GM12878 (cell line): ENCODE data around the gene SOX14. TPM values are rescaled to one million over a fixed set of nuclear protein-coding genes. Genes with fewer than 3 reads are reported as not detected.
A peak's percentile ranks its signal among the peaks of the same experiment; 100 is the strongest.

Source experiments
- ATAC-seq: fragments of 200-7000 bp; cut with Tn5 transposase; 3 replicates; pipeline ENCODE4 v1.9.1; 2020; ENCODE audit warnings: mild to moderate bottlenecking, moderate library complexity
- BruUV-seq: library from RNA; stranded (reverse); fragments of 400-500 nt; replicated peaks from 2 replicates; lab custom pipeline; 2021; lab: Mats Ljungman, UMichigan
- CTCF ChIA-PET: fragments of 300-600 bp; sonication (Branson Sonifier 250); formaldehyde crosslinking; extraction: SDS; loops from one replicate; lab custom pipeline; 2021; ENCODE audit warnings: inconsistent platforms; lab: Yijun Ruan, JAX
- POLR2A ChIA-PET: fragments of 350-600 bp; formaldehyde crosslinking; extraction: SDS; loops from one replicate; lab custom pipeline; 2021; ENCODE audit warnings: inconsistent platforms; lab: Charles Lee
- RAD21 ChIA-PET: fragments of 300-600 bp; sonication (Branson Sonifier 250); formaldehyde crosslinking; loops from one replicate; lab custom pipeline; 2023; ENCODE audit warnings: antibody characterized with exemption; ENCODE audit not compliant: unreplicated experiment; lab: Charles Lee
- SMC1A ChIA-PET: fragments of 300-600 bp; sonication (Branson Sonifier 250); formaldehyde crosslinking; loops from one replicate; lab custom pipeline; 2023; ENCODE audit not compliant: unreplicated experiment, uncharacterized antibody; lab: Charles Lee
- DNase-seq: peaks from one replicate; pipeline ENCODE4 v3.0.0-alpha.2; 2011; ENCODE audit warnings: low read depth, low spot score
- FAIRE-seq: peaks from 3 replicates; lab custom pipeline; 2011; peaks lifted over from hg19 to GRCh38; lab: Jason Lieb, UNC
- H2AFZ ChIP-seq: 2 replicates; pipeline ENCODE4 v1.6.0; 2011; ENCODE audit warnings: low read depth, low read length, control low read depth; ENCODE audit not compliant: control insufficient read depth
- H3K27ac ChIP-seq: 2 replicates; pipeline ENCODE4 v1.5.1; 2011; ENCODE audit warnings: control low read depth; ENCODE audit not compliant: control insufficient read depth, insufficient read depth
- H3K27me3 ChIP-seq, 2 experiments: replicated peaks in 1 of 2; 2 replicates each; pipeline versions ENCODE4 v1.6.0 to v1.6.1; 2011; ENCODE audit warnings: low read length in 1 of 2; ENCODE audit not compliant: control insufficient read depth in 2 of 2, insufficient read depth in 2 of 2
- H3K36me3 ChIP-seq, 2 experiments: 2 replicates each; pipeline ENCODE4 v1.5.1; 2011; ENCODE audit warnings: low read length in 1 of 2; ENCODE audit not compliant: control insufficient read depth in 2 of 2, insufficient read depth in 2 of 2
- H3K4me1 ChIP-seq: 2 replicates; pipeline ENCODE4 v1.6.1; 2011; ENCODE audit warnings: mild to moderate bottlenecking, low read length, moderate library complexity, mixed read lengths; ENCODE audit not compliant: control insufficient read depth, insufficient read depth
- H3K4me2 ChIP-seq: 2 replicates; pipeline ENCODE4 v1.6.0; 2011; ENCODE audit warnings: control low read depth; ENCODE audit not compliant: control insufficient read depth, insufficient read depth
- H3K4me3 ChIP-seq: fragments of 200-600 bp; sonication (generic); 2 replicates; pipeline ENCODE4 v1.5.1; 2016
- H3K79me2 ChIP-seq: 2 replicates; pipeline ENCODE4 v1.6.0; 2011; ENCODE audit warnings: low read length; ENCODE audit not compliant: control insufficient read depth, insufficient read depth
- H3K9ac ChIP-seq: 2 replicates; pipeline ENCODE4 v1.8.0; 2011; ENCODE audit warnings: low read length, control low read depth, mixed read lengths; ENCODE audit not compliant: control insufficient read depth, insufficient read depth
- H3K9me3 ChIP-seq: replicated peaks from 3 replicates; pipeline ENCODE4 v1.5.1; 2011; ENCODE audit warnings: mild to moderate bottlenecking, low read length; ENCODE audit not compliant: control insufficient read depth, insufficient read depth
- H4K20me1 ChIP-seq: 2 replicates; pipeline ENCODE4 v1.6.0; 2011; ENCODE audit not compliant: control insufficient read depth, insufficient read depth
- ASH2L ChIP-seq: fragments of 300-600, 200-600 bp; sonication (generic); IDR thresholded peaks from 2 replicates; pipeline ENCODE4 v1.6.1; 2017; ENCODE audit warnings: low read depth, mild to moderate bottlenecking, borderline replicate concordance
- EZH2 ChIP-seq: IDR thresholded peaks from 2 replicates; pipeline ENCODE4 v1.6.1; 2012; ENCODE audit warnings: low read depth, mild to moderate bottlenecking, control low read depth, inconsistent platforms, low read length, borderline replicate concordance; ENCODE audit not compliant: control insufficient read depth
- HDGF ChIP-seq: fragments of 450-650 bp; IDR thresholded peaks from 2 replicates; pipeline ENCODE4 v1.6.1; 2016; ENCODE audit warnings: antibody characterized with exemption
- NR2F1 ChIP-seq: fragments of 450-650 bp; conservative IDR thresholded peaks from 2 replicates; pipeline ENCODE4 v1.6.1; 2017; ENCODE audit warnings: mild to moderate bottlenecking
- STAT3 ChIP-seq: IDR thresholded peaks from 2 replicates; pipeline ENCODE4 v1.6.1; 2011; ENCODE audit warnings: low read depth, low read length, improper control_type of control experiment
- SUZ12 ChIP-seq: fragments of 200-600 bp; sonication (generic); IDR thresholded peaks from one replicate; pipeline ENCODE4 v1.6.1; 2018; ENCODE audit warnings: antibody characterized with exemption, mild to moderate bottlenecking; ENCODE audit not compliant: unreplicated experiment
- ZZZ3 ChIP-seq: IDR thresholded peaks from 2 replicates; pipeline ENCODE4 v1.6.1; 2011; ENCODE audit warnings: low read depth; ENCODE audit not compliant: control insufficient read depth, insufficient read length
- WGBS: methylation state at CpG from one replicate; pipeline ENCODE4 v1.1.6; 2016; ENCODE audit warnings: low lambda C conversion rate; ENCODE audit not compliant: insufficient replicate concordance, insufficient coverage; ENCODE audit errors: missing lambda C conversion rate; 5-methylcytosine and 5-hydroxymethylcytosine counted together
- in situ Hi-C: fragments of 300-500 bp; cut with MboI; formaldehyde crosslinking; loops from 9 replicates; pipeline ENCODE4 v1.14.3; 2018; ENCODE audit warnings: mixed read lengths
- intact Hi-C: fragments of 100-400 bp; cut with micrococcal nuclease; formaldehyde crosslinking; loops from one replicate; pipeline ENCODE4 v1.14.2; 2022; ENCODE audit not compliant: unreplicated experiment
- polyA plus RNA-seq, 11 experiments: library from polyadenylated mRNA; depleted of rRNA in 4 of 11; unstranded in 6 of 11; stranded (reverse) in 5 of 11; fragments of >200 nt; fragmentation: Nextera tagmentation in 4 of 11; fragmentation: Illumina TruSeq in 1 of 11; extraction: Ambion mirVana in 4 of 11; extraction: Trizol in 1 of 11; gene quantifications; 1 replicate in 1 of 11; 2 replicates in 10 of 11; pipeline versions ENCODE4 v1.2.1 to v1.2.3, GENCODE V29; 2011 to 2016; ENCODE audit warnings: inconsistent platforms in 2 of 11, missing spikeins in 2 of 11, low read depth in 1 of 11
- total RNA-seq, 4 experiments: library from RNA; depleted of rRNA in 3 of 4; stranded (reverse); fragments of >200 nt in 3 of 4; fragmentation: Illumina TruSeq in 1 of 4; extraction: Trizol in 1 of 4; gene quantifications; 2 replicates each; pipeline versions ENCODE4 v1.2.1 to v1.2.3, GENCODE V29; 2013 to 2021
- TF ChIP-seq, protein P1 (sequence below): IDR thresholded peaks from 2 replicates; pipeline ENCODE4 v1.6.1; 2012; ENCODE audit warnings: mild to moderate bottlenecking, low read depth, low read length

SOX14 gene
- total and polyA plus RNA-seq, 10 of the 15 experiments (the other 5 are each of a cell fraction or from before 2014, with no cell fraction given), result 0.11 TPM; not detected in 9

DNA sequence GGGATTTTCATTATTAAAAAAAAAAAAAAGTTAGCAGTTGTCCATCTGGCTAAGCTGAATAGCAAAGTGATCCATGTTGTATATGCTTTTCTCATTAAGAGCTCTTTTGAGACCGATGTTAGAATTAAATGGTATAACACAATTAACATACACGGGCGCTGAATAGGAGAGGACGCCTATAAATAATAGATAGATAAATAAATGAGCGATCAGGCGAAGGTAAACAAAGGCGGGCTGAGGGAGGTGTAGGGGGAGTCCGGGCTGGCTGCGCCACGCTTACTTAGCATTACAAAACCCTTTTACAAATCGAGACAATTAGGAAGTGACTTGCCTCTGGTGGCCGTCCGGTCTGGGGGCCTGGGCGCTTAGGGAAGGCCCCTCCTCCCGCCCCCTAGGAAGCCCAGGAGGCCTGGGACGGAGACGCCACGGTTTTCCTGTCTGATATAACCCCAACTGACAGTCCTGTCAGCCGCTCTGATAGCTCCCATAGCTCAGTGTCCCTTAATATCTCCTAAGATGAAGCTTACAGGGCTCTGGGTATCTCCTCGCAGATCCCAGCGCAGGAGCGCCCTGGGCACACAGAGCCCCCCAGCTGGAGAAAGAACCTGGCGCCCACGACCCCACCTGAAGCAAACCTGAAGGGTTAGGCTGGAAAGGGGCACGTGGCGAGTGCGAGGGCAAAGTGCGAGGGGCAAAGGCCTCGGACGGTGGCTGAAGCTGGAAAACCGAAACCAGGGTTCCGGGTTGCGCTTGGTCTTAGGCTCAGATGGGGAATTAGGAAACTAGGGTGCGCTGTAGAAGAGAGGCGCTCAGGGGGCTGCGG is 3.6 kb downstream of the SOX14 start:
- WGBS, result 24% methylated on average over 36 of the region's 36 CpGs
- peaks cover 23 to 58% of the 10 kb centered on the region in 2 experiments for H3K27me3 ChIP-seq
- TF ChIP-seq SUZ12 (peak; percentile 9), NR2F1 (no peak), EZH2 (no peak), STAT3 (no peak), ZZZ3 (no peak), ASH2L (no peak), HDGF (no peak)
- TF ChIP-seq, protein P1, sequence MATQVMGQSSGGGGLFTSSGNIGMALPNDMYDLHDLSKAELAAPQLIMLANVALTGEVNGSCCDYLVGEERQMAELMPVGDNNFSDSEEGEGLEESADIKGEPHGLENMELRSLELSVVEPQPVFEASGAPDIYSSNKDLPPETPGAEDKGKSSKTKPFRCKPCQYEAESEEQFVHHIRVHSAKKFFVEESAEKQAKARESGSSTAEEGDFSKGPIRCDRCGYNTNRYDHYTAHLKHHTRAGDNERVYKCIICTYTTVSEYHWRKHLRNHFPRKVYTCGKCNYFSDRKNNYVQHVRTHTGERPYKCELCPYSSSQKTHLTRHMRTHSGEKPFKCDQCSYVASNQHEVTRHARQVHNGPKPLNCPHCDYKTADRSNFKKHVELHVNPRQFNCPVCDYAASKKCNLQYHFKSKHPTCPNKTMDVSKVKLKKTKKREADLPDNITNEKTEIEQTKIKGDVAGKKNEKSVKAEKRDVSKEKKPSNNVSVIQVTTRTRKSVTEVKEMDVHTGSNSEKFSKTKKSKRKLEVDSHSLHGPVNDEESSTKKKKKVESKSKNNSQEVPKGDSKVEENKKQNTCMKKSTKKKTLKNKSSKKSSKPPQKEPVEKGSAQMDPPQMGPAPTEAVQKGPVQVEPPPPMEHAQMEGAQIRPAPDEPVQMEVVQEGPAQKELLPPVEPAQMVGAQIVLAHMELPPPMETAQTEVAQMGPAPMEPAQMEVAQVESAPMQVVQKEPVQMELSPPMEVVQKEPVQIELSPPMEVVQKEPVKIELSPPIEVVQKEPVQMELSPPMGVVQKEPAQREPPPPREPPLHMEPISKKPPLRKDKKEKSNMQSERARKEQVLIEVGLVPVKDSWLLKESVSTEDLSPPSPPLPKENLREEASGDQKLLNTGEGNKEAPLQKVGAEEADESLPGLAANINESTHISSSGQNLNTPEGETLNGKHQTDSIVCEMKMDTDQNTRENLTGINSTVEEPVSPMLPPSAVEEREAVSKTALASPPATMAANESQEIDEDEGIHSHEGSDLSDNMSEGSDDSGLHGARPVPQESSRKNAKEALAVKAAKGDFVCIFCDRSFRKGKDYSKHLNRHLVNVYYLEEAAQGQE, result no peak
- TF ChIP-seq, all 136 proteins: peak for 1
- Histone ChIP-seq H3K36me3 (no peaks in the 10 kb centered on the region), H2AFZ (no peak overlapping the region), H3K9ac (no peak overlapping the region), H3K4me2 (no peak overlapping the region), H3K79me2 (no peaks in the 10 kb centered on the region), H3K4me1 (no peaks in the 10 kb centered on the region), H3K4me3 (no peak overlapping the region), H4K20me1 (no peaks in the 10 kb centered on the region), H3K9me3 (no peaks in the 10 kb centered on the region; the same call in 2 of the 3 replicates), H3K27ac (no peak overlapping the region)
- RAD21 ChIA-PET, result no interaction called here
- BruUV-seq, result no TSS peak
- SMC1A ChIA-PET, result no interaction called here
- CTCF ChIA-PET, result no interaction called here
- intact Hi-C loops (no loop called here), in situ Hi-C loops (loop anchor here (25.0 kb wide), 1 partner anchor 1170 kb away; the partner anchor contains the start of genes FOXL2 and FOXL2NB)
- DNase-seq (no peak), ATAC-seq (no peak), FAIRE-seq (no peak)
- POLR2A ChIA-PET, result no interaction called here
